Hippocampal formation (tissue), 2 donors: ENCODE results near the gene LAX1.

Source experiments
- DNase-seq, 2 donors: peaks; one replicate each; lab custom pipeline; 2025; lab: John Stamatoyannopoulos, UW

Gene LAX1

DNA sequence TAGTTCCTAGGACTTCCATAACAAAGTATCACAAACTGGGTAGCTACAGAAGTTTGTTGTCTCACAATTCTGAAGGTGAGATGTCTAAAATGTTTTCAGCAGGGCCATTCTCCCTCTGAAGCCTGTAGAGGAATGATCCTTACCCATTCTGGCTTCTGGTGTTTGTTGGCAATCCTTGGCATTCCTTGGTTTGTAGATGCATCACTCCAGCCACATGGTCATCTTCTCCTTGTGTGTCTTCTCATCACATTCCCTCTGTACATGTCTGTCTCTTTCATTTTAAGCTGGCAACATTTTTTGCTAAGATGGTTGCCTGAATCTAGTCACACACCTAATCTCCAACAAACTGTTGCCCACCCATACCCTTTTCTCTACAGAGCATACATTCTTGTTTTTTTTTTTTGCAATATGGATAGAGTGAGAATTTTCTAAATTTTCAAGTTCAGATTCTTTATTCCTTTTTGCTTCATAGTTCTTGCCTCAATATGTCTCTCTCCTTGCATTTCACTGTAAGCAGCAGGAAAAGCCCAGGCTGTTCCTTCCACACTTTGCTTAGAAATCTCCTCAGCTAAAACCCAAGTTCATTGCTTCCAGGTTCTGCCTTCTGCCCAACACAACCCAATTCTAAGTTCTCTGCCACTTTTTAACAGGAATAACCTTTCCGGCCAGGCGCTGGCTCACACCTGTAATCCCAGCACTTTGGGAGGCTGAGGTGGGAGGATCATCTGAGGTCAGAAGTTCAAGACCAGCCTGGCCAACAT is 48.8 kb downstream of the LAX1 start:
- DNase-seq = no peak

DNA sequence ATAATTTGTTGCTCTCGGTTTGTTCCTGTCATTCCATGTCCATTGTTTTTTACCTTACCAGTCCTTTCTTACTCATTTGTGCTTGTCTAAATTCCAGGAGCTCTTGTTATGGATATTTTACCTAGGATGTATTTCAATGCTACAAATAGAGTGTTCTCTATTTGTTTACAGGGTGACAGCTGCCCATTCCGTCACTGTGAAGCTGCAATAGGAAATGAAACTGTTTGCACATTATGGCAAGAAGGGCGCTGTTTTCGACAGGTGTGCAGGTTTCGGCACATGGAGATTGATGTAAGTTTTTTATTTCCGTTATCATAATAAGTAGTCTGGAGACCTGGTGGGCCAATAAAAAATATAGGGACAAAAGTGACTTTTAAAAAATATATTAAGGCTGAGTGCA is 53.4 kb downstream of the LAX1 start:
- DNase-seq = no peak

DNA sequence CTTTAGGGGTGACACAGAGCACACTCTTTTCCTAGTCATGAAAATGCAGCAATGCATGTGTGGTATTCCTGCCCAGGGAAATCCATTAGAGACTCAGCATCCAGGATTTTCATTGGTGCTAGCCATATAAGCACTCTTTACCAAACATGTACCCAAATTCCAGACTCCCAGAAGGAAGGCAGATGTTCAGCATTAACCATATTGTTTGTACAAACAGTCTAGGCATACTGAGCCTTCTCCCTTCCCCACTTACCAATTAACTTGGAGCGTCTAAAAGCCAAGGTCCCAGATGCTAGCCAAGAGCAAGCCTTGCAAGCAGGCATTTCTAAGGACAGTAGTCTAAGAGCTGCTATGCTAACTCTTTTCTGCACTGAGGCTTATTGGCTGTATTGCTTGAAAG is 58.3 kb downstream of the LAX1 start:
- no peak for DNase-seq
